Hematopoietic multipotent progenitor cell treated with erythropoietin and hydrocortisone succinate and interleukin-3 and kit ligand, for 6 days (in vitro differentiated cells): ENCODE results near the gene DLL4.
"Not testable (repeated sequence)": the region's sequence is repeated elsewhere in the genome, so short reads cannot be mapped to it uniquely, and the experiment has no call there.

Source experiments
- DNase-seq: peaks from one replicate; pipeline ENCODE4 v3.0.0-alpha.2; 2015

DLL4 gene

DNA sequence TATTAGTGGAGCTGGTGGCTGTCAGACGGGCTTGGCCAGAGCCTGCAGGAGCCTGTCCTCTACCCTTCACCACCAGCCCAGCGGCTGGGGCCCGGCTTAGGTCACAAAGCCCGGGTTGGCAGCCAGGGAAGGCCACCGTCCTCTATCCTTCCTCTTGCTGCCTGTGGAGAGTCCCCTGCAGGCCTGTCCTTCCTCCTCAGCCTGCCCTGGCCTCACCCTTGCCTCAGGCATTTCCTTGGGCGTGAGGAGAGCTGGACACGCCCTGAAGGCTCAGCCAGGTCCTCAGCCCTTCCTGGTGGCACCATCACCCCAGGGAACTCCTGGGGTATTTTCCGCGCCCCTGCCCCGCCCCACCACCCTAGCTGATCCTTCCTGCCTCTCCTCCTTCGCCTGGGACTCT, 31.8 kb downstream of the DLL4 start:
- DNase-seq, result no peak

DNA sequence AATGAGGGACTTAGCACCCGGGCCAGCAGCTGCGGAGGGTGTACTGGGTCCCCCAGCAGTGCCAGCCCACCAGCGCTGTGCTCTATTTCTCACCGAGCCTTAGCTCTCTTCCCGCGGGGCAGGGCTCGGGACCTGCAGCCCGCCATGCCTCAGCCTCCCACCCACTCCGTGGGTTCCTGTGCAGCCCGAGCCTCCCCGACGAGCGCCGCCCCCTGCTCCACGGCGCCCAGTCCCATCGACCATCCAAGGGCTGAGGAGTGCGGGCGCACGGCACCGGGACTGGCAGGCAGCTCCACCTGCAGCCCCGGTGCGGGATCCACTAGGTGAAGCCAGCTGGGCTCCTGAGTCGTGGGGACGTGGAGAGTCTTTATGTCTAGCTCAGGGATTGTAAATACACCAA, 32.6 kb downstream of the DLL4 start:
- DNase-seq, result not testable (repeated sequence)

DNA sequence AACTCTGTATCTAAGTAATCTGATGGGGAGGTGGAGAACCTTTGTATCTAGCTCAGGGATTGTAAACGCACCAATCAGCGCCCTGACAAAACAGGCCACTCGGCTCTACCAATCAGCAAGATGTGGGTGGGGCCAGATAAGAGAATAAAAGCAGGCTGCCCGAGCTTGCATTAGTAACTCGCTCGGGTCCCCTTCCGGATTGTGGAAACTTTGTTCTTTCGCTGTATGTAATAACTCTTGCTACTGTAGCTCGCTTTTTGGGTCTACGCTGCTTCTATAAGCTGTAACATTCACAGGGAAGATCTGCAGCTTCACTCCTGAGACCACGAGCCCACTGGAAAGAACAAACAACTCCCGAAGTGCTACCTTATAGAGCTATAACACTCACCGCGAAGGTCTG, 33.2 kb downstream of the DLL4 start:
- DNase-seq, result not testable (repeated sequence)

DNA sequence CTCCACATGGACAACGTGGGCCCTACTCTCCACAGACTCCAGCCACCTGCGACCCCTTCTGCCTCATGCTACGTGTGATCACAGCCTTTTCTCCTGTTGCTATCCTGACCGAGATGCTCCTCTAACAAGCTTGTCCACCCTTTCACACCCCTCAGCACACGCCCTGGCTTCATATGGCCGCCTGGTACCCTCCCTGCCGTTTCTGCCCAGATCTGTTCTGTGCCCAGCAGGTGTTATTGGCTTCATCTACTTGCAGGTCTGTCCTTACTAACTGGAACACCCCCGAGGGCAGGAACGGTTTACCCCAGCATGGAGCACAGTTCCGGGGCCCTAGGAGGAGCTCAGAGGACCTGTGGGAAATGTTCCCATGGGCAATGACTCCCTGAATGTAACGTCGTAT, 34.1 kb downstream of the DLL4 start:
- DNase-seq, result no peak

DNA sequence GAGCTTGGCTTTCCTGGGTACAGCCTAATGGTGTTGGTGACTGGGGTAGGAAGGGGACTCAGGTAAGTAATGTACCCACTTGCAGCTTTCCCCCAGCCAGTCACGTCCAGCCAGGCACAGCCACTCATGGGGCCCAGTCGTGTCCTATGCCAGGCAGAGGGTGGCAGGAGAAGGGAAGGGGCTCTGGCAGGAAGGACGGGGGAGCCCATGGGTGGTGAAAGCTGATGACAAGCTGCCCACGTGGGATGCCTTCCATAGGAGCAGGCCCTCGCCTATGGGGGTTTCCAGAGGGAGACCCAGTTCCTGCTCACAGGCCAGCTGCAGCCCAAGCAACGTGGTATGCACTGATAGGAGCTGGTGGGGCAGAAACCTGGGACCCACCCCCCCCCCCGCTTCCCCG, 34.9 kb downstream of the DLL4 start:
- no peak for DNase-seq

DNA sequence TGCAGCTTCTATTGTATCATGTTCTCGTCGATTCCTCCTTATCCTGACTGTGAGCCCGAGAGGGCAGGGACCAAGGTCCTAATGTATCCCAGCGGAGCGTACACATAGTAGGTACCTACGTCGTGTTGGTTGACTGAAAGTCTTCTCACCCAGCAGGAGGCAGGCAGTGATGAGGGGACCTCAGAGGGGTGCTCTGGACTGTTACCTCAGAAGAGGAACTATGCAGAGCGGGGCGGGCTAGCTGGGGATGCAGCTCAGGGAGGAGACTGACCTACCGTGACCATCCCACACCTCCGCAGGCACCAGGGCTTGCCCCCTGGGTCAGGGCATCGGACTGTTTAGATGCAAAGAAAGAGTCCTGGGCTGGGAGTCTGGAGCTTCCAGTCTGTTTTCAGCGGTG, 35.5 kb downstream of the DLL4 start:
- no peak for DNase-seq

DNA sequence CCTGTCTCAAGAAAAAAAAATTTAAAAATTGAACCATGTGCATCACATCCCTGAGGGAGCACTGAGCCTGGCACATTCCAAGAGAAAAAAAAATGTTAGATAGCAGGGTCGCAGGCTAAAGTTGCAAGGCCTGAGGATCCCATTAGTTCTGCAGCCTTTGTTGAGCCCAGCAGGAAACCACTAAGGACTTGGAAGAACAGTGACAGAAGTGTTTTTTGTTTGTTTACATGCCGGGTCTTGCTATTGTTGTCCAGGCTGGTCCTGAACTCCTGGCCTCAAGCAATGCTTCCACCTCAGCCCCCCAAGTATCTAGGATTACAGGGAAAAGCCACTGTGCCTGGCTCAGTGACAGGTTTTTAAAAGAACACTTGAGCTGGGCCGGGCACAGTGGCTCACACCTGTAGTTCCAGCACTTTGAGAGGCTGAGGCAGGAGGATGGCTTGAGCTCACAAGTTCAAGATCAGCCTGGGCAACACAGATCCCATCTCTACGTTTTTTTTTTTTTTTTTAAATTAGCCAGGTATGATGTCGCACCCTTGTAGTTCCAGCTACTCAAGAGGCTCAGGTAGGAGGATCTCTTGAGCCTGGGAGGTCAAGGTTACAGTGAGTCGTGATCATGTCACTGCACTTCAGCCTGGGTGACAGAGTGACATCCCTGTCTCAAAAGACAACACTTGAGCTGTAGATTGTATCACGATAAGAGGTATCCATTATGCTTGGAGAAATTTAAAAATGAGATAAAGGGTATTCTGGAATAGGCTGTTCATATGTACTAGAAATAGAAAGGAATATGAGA, 39.3 kb downstream of the DLL4 start:
- DNase-seq, result no peak

DNA sequence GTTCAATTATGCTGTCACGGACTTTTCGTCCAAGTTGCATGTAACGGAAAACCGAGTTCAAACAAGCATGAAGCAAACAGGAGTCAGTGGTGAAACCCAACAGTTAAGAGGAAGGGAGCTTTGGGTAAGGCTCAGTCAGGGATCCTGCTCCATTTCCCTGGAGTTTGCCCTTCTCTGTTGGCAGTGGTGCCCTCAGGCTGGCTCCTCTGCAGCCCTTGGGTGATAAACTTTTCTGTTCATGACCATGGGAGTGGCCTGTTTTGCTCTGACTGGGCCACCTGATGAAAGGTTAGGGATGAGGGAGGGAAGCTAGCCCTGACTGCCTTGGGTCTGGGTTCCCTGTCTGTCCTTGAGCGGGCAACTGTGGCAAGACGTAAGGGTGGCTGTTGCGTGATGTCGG, 40.2 kb downstream of the DLL4 start:
- DNase-seq, result no peak

DNA sequence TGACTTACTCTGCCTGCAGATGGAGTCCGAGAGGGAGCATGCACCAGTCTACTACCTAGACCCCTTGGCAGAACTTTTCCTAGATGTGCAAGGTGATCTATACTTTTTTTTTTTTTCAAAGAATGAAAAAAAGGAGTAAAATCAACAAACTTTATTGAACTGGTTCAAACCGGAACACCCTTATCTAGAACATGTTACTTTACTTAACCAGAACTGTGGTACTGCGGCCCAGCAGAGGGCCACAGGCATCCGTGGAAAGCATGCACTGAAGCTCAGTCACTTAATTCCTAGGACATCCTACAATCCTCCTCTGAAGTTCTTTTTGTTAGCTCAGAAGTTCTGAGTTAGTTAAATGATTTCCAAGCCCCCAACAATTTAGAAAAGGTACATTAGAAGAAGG, 45.7 kb downstream of the DLL4 start:
- no peak for DNase-seq

DNA sequence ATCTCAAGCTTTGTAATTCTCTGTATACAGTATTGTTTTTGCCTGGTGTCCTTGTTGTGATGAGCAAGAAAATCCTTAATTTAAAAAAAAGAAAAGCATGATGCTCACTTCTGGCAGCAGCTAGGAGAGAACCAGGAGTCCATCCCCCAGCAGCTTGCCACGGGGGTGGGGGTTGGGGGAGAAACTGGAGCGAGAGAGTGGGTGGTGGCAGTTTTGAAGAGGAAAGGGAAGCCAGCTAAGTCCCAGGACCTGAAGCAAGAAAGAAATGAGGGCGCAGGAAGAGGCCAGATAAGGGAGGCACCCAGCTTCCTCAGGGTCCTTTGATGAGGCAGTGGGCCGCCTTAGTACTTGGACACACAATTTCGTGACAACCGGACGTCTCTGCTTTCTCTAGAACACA, 47.7 kb downstream of the DLL4 start:
- no peak for DNase-seq

DNA sequence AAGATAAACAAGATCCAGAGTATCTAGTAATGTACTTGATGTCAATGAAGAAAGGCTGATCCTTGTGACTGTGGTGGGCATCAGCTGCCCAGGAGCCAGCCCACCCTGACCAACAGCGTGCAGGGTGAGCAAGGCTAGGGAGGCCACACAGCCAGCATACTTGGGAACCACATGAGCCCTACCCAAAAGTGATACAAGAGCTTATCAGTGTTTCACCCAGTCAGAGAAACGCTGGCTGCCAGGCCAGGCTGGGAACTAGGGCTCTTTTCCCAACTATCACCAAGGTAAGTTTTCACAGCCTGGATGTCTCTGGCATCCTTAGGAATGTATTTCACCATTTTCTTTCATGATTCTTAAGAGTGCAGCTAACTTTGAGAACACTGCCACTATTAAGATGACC, 49.0 kb downstream of the DLL4 start:
- no peak for DNase-seq

DNA sequence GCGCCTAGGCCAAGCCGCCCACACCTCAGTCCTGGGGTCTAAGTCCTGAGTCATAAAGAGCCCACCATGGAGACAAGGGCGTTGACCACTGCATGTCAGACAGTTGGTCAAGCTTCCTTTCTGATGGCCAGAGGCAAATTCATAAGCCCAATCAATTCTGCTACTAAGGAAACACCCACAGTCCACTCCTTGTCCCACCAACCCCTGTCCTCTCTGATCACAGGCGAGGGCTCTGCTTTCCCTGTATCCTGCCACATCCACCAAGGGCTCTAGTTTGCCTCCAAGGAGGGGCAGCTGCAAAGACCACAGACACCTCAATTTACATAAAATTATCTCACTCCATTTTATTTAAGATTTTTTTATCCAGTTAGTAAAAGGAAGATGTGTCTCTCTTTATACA, 49.4 kb downstream of the DLL4 start:
- DNase-seq, result no peak

DNA sequence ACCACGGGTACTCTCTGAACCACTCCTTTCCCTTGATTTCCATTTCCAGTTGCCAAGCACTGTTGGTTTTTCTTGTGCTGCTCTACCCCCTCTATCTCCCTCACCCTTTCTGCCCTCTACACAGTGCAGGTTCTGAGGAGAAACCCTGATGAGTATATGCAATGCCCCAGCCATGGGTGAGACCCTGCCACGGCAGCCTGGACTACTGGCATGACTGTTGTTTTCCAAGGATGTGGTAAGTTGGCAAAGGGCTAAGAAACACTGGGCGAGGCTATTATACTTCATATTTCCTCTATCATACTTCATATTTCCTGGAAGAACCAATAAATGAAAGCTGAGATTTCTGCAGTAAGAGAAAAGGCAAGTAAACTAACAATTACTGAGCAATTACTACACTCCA, 52.0 kb downstream of the DLL4 start:
- no peak for DNase-seq

DNA sequence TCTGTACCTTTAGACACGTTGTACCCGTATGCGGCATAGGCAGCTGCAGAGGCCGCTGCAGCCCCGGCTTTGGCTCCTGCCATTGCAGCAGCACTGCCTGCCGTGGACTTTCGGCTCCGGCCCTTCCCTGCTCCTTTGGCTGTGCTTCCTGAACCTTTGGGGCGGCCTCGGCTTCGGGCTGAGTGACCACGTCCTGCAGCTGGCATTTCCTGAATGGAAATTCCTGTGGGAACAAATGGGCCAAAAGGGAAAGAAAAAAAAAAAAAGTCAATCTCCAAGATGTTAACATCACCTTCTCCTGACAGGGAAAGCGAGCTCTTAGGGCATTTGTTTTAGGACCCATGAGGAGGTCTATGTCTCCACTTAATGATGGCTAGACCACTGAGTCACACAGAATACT, 53.7 kb downstream of the DLL4 start:
- DNase-seq, result no peak

DNA sequence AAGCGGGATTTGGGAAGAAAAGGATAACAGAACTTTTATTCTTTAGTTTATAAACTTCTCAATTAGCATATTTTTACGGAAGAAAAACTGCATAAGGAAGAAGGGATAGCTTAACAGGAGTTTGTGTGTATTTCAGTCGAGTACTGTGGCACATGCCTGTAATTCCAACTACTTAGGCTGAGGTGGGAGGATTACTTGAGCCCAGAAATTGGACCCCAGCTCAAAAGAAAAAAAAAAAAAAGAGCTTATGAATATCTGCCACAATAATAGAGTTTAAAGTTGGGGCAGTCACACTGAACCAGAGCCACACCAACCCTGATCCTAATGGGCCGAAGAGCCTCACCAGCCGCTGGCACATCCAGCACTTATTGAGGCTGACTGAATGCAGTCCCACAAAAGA, 55.3 kb downstream of the DLL4 start:
- no peak for DNase-seq

DNA sequence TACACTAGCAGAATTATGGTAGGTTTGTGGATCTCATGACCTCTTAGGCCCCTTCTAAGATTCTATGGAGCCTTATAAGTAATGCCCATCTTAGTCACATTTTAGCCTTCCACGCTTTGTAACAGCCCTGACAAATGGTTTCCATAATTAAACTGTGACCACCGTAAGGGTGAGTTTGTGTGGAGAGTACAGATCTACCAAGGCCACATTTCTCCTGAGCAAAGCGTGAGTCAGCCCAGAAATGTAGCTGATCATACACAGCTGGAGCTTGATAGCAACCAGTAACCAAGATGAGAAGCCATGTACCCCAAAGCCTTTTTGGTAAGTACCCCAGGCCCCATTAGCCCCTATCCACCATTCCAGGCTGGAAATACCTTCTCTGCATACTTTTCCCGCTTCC, 55.8 kb downstream of the DLL4 start:
- no peak for DNase-seq

DNA sequence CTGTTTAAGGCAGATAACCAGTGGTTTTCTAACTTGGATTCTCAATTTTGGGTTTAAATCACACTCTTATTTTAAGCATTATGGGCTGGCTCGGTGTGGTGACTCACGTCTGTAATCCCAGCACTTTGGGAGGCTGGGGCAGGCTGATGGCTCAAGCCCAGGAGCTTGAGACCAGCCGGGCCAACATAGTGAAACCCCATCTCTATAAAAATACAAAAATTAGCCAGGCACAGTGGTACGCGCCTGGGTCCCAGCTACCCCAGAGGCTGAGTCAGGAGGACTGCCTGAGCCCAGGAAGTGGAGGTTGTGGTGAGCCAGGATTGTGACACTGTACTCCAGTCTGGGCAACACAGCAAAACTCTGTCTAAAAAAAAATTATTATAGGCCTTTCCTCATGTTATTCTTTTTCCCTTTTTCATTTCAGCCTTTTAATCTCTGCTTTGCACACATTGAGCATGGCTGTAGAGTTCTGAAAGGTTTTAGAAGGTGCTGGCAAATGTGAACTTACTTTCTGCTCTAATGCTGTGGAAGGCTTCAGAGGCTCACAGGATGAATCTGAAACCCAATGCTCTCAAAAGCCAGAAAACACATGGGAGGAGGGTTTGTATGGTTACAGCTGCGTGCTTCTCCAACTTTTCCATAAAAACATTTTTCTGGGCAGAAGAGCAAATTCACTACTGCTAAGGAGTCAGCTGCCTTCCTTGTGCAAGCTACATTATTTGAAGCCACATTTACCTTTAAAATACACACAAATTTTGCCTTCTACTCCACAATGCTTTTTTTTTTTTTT, 56.6 kb downstream of the DLL4 start:
- no peak for DNase-seq

DNA sequence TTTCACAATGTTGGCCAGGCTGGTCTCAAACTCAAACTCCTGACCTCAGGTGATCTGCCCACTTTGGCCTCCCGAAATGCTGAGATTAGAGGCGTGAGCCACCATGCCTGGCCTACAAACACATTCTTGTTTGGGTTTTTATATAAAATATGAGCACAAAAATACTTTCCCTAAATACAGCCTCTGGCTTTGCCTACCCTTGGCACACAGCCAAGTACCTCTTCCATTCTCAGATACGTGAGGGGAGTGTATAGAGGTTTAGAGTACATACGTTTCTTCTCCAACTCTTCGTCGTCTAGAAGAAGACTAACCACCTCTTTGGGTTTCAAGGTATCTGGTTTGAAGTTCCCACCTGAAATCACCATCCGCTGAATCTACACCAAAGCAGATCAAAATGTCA, 57.7 kb downstream of the DLL4 start:
- DNase-seq, result peak; percentile 11

DNA sequence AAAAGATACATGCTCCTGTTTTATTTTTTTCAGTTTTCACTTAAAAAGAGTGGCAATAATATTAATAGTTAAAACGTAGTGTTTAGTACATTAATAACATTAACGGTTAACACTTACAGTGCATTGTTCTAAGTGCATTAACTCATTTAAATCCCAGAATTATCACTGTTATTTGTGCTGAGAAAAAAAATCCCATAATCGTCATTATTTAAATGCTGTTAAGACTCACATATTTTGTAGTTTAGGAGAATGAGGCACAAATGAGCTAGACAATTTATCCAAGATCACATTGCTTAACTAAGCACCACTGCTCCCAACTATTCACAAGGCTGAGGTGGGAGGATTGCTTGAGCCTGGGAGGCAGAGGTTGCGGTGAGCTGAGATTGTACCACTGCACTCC, 59.0 kb downstream of the DLL4 start:
- DNase-seq, result no peak
